Ovary (tissue), 9 donors: ENCODE results near the gene TAMM41. TPM values are rescaled to one million over a fixed set of nuclear protein-coding genes. Genes with fewer than 3 reads are reported as not detected.

Experiments used
- DNase-seq, 5 donors: peaks; one replicate each; pipeline ENCODE4 v3.0.0-alpha.2; 2019 to 2020
- H3K27ac ChIP-seq, 2 donors: fragments of 200-600 bp; one replicate each; pipeline versions ENCODE4 v1.5.1 to v1.8.0; 2019 to 2022
- H3K27me3 ChIP-seq: fragments of 200-600 bp; one replicate; pipeline ENCODE4 v1.8.0; 2022
- H3K36me3 ChIP-seq: fragments of 200-600 bp; sonication (generic); one replicate; pipeline ENCODE4 v1.5.1; 2019
- H3K4me1 ChIP-seq: one replicate; pipeline ENCODE4 v1.8.1; 2013; ENCODE audit warnings: mild to moderate bottlenecking, moderate library complexity; ENCODE audit not compliant: insufficient read depth
- H3K4me3 ChIP-seq: fragments of 200-600 bp; sonication (generic); one replicate; pipeline ENCODE4 v1.5.1; 2017
- H3K9me3 ChIP-seq, 2 donors: fragments of 200-600 bp in 1 of 2; sonication (generic) in 1 of 2; one replicate each; pipeline versions ENCODE4 v1.5.1 to v1.8.1; 2013 to 2019; ENCODE audit warnings: mild to moderate bottlenecking in 1 of 2, moderate library complexity in 1 of 2
- EP300 ChIP-seq: sonication (generic); formaldehyde crosslinking; IDR thresholded peaks from one replicate; pipeline ENCODE4 v1.6.1; 2017; ENCODE audit warnings: antibody characterized with exemption
- POLR2A ChIP-seq: fragments of 450-650 bp; IDR thresholded peaks from one replicate; pipeline ENCODE4 v1.6.1; 2017; ENCODE audit warnings: antibody characterized with exemption, mild to moderate bottlenecking, moderate library complexity
- WGBS, 3 donors: extraction: QIAGEN DNeasy Blood & Tissue Kit in 1 of 3; methylation state at CpG; one replicate each; pipeline versions ENCODE4 v1.1.5 to v1.1.7; 2013 to 2017; 5-methylcytosine and 5-hydroxymethylcytosine counted together
- intact Hi-C, 4 donors: fragments of 100-400 bp; cut with DNase I; formaldehyde crosslinking; loops; one replicate each; pipeline versions ENCODE4 v1.11.0 to v1.15.1; 2022 to 2023
- polyA plus RNA-seq, 2 donors: library from polyadenylated mRNA; stranded (reverse); fragments of 200-250 nt in 1 of 2; fragments of 350-450 nt in 1 of 2; fragmentation: Illumina TruSeq in 1 of 2; extraction: RNeasy Lipid Tissue Mini Kit (QIAGEN cat#74804) in 1 of 2; gene quantifications; one replicate each; pipeline ENCODE4 v1.2.3, GENCODE V29; 2013 to 2014
- total RNA-seq, 7 donors: library from RNA; depleted of rRNA in 2 of 7; stranded (reverse); fragments of >200 nt in 2 of 7; fragmentation: NEBNext Ultra II Directional in 3 of 7; extraction: Animal tissue kit (Norgen Biotek cat#: 25700) in 3 of 7; gene quantifications; one replicate each; pipeline versions ENCODE4 v1.1.0 to v1.2.4, GENCODE V29; 2016 to 2023
- TF ChIP-seq, protein P1 (sequence below), 3 donors: fragments of 450-650 bp in 2 of 3; fragments of 200-600 bp in 1 of 3; IDR thresholded peaks; one replicate each; pipeline versions ENCODE4 v1.5.1 to v1.8.0; 2016 to 2022; ENCODE audit warnings: antibody characterized with exemption in 3 of 3, mild to moderate bottlenecking in 1 of 3
- donor health status: DM: no; HTN: no; CAD: no; lungs with moderate emphysema.
- donor health status: DM: no; HTN: no; CAD: no.
- donor health status: Bipolar disorder and iron deficiency.
- donor health status: DM: yes; HTN: yes; CAD: no.
- donor health status: DM: no; HTN: no; CAD: no.
- donor health status: DM: yes; HTN: yes; CAD: no.

The TAMM41 gene
- total and polyA plus RNA-seq, 9 donors: 10.6 to 29.2 (median 23.4) TPM

DNA sequence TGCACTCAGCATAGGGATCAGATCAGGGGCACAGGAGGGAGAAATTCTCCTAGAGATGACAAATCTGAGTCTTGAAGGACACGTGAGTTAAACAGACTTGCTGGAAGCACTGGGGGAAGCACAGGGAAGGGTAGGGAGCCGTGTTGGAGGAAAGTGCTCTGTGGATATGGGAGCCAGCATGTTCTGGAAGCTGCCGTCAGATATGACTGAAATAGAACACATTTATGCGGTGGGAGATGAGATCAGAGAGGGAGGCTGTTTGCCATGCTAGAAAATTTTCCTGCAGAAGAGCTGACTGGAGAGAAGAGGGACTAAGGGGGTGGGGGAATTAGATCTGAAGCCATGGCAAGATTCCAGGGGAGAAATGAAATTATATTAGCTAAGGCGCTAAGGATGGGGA lies 1.8 kb downstream of the TAMM41 start:
- Histone ChIP-seq H3K27me3 (no peaks in the 10 kb centered on the region), H3K4me1 (peaks cover 3% of the 10 kb centered on the region), H3K4me3 (no peak overlapping the region), H3K27ac (no peak overlapping the region), H3K9me3 (no peaks in the 10 kb centered on the region), H3K36me3 (no peaks in the 10 kb centered on the region)
- DNase-seq: no peak
- intact Hi-C loops: no loop called here
- 56 to 70% (median 65%) methylated on average over 5 of the region's 5 CpGs for WGBS, 3 donors
- TF ChIP-seq EP300: no peak
- TF ChIP-seq, protein P1, sequence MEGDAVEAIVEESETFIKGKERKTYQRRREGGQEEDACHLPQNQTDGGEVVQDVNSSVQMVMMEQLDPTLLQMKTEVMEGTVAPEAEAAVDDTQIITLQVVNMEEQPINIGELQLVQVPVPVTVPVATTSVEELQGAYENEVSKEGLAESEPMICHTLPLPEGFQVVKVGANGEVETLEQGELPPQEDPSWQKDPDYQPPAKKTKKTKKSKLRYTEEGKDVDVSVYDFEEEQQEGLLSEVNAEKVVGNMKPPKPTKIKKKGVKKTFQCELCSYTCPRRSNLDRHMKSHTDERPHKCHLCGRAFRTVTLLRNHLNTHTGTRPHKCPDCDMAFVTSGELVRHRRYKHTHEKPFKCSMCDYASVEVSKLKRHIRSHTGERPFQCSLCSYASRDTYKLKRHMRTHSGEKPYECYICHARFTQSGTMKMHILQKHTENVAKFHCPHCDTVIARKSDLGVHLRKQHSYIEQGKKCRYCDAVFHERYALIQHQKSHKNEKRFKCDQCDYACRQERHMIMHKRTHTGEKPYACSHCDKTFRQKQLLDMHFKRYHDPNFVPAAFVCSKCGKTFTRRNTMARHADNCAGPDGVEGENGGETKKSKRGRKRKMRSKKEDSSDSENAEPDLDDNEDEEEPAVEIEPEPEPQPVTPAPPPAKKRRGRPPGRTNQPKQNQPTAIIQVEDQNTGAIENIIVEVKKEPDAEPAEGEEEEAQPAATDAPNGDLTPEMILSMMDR (IDR thresholded peaks at IDR 0.05): no peak
- no peak for TF ChIP-seq POLR2A

DNA sequence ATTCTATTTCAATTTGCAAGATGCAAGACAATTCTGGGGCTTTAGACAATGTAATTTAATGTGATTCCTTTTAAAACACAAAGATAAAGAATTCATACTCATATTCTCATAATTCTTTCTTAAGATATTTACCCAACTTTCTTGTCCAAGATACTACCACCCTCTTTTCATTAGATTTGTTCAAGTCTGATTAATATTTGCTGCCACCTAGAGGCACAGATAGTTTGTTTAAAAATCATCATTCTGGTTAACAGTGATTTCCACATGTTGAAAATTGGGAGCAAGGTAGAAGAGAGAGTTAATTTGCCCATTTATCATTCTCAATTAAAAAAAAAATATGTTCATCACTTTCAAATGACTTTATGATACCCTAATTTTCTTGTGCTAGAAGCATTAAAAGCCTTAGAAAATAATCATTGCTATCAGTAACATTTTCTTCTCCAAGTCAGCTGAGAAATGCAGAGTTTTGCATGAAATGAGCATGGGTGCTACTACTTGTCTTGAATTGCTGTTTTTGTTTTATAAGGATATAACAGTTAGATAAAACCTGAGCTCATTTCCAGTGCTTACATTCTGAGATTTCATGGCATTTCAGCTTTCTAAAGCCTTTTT lies 11.6 kb downstream of the TAMM41 start:
- Histone ChIP-seq H3K9me3 (no peaks in the 10 kb centered on the region), H3K4me1 (no peaks in the 10 kb centered on the region), H3K27ac (no peak overlapping the region), H3K27me3 (no peaks in the 10 kb centered on the region), H3K36me3 (no peaks in the 10 kb centered on the region), H3K4me3 (no peak overlapping the region)
- no peak for DNase-seq
- TF ChIP-seq, protein P1 (IDR thresholded peaks at IDR 0.05): peak; percentile 26 to 38 (median 32)
- TF ChIP-seq EP300: no peak
- intact Hi-C loops: loop anchor here in 3 of 4 donors (5.0 to 10.0 kb wide), 4 partner anchors 180 to 460 kb away; no protein-coding TSS in a partner anchor

DNA sequence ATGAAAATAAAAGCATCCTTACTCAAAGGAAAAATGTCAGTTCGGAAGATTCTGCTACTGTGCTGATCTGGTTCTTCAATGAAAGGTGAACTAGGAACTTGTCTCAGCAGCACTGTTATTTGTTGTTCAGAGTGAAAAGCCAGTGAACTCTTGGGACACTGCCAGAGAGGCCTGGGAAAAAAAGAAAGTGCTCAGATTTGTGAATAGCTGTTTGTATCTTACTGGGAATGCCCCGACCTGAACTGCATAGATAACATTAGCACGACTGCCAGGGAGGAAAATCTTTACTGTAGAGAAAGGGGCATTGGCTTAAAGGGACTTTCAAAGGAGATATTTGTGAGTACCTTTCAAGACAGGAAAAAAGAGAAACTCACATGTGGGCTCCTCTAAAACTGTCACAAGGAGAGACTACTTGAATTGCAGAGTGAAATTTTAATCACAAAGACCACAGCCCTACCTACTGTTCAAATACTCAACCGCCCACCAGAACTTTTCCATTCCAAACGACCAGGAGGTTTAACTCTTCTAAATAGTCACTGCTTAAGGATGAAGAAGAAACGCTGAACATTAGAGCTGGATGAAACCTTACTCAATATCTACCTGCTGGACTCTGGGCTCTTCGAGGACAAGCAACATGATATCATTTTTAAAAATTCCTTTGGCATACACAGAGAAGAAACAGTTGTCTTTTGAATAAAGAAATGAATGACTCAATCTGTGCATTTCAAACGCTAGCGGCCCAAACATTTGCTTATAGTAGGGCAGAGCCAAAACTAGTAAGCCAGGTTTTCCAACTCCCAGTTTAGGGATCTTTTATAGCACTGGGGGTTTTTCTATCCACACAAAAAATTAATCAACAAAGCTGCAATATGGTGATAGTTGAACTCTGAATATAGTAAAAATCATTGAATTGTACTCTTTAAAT lies 13.4 kb downstream of the TAMM41 start:
- intact Hi-C loops: loop anchor here in 3 of 4 donors (1.0 to 10.0 kb wide), 4 partner anchors 178 to 458 kb away; no protein-coding TSS in a partner anchor
- H3K36me3 ChIP-seq: no peaks in the 10 kb centered on the region
- no peak overlapping the region for H3K4me3 ChIP-seq
- TF ChIP-seq, protein P1 (IDR thresholded peaks at IDR 0.05): no peak
- TF ChIP-seq EP300 (no peak), POLR2A (no peak)
- no peak overlapping the region for H3K27ac ChIP-seq
- peak in 4 of 5 donors; percentile 34 to 55 (median 40) for DNase-seq
- H3K27me3 ChIP-seq: no peaks in the 10 kb centered on the region
- no peaks in the 10 kb centered on the region for H3K9me3 ChIP-seq
- H3K4me1 ChIP-seq: no peaks in the 10 kb centered on the region
- 21 to 34% (median 22%) methylated on average over 9 of the region's 9 CpGs for WGBS, 3 donors

DNA sequence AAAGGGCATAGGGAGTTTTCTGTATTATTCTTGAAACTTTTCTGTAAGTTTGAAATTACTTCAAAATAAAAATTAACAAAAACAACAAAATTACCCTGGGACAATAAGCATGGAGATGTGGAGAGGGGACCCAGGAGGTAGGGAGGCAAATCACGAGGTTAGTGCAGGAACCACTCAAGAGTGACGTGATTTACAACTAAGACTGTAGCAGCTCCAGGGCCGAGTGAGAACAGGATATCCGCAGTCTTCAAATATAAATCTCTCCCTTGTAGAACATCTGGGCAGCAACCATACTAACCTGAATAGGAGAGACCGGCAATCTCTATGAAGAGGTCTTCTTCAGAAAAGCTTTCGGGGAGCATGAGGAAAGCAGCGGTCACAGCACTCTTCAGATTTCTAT lies 17.3 kb downstream of the TAMM41 start:
- Histone ChIP-seq H3K36me3 (no peaks in the 10 kb centered on the region), H3K4me1 (peaks cover 5% of the 10 kb centered on the region), H3K27me3 (no peaks in the 10 kb centered on the region), H3K9me3 (no peaks in the 10 kb centered on the region), H3K27ac (no peak overlapping the region), H3K4me3 (no peak overlapping the region)
- no peak for TF ChIP-seq POLR2A
- no peak for TF ChIP-seq EP300
- TF ChIP-seq, protein P1 (IDR thresholded peaks at IDR 0.05): no peak
- 85 to 89% (median 86%) methylated on average over 7 of the region's 7 CpGs for WGBS, 3 donors
- DNase-seq: no peak
- intact Hi-C loops: loop anchor here in 1 of 4 donors (5.0 kb wide), 1 partner anchor 447 kb away; no protein-coding TSS in a partner anchor
